IMR-90 (cell line): ENCODE data around the gene STARD13. TPM values are rescaled to one million over a fixed set of nuclear protein-coding genes. Genes with fewer than 3 reads are reported as not detected.

ENCODE experiments used
- ATAC-seq: fragments of 200-7000 bp; cut with Tn5 transposase; 2 replicates; pipeline ENCODE4 v1.9.1; 2020; ENCODE audit warnings: low read depth, mild to moderate bottlenecking, moderate library complexity
- BruUV-seq: library from RNA; stranded (reverse); fragments of 400-500 nt; replicated peaks from 2 replicates; lab custom pipeline; 2021; lab: Mats Ljungman, UMichigan
- CTCF ChIA-PET: fragments of 300-600 bp; formaldehyde crosslinking; extraction: SDS; loops from one replicate; lab custom pipeline; 2021; ENCODE audit warnings: antibody characterized with exemption; lab: Yijun Ruan, JAX
- POLR2A ChIA-PET: fragments of 300-600 bp; sonication (Branson Sonifier 250); formaldehyde crosslinking; loops from one replicate; lab custom pipeline; 2022; ENCODE audit warnings: antibody characterized with exemption; ENCODE audit not compliant: unreplicated experiment; lab: Charles Lee
- DNase-seq: peaks from one replicate; pipeline ENCODE4 v3.0.0; 2013
- H2AFZ ChIP-seq: replicated peaks from 2 replicates; pipeline ENCODE3; 2013; ENCODE audit warnings: low read length, mild to moderate bottlenecking; ENCODE audit not compliant: poor library complexity
- H2AK5ac ChIP-seq: 2 replicates; pipeline ENCODE4 v1.6.1; 2013; ENCODE audit warnings: low read depth, low read length, inconsistent platforms
- H2AK9ac ChIP-seq: replicated peaks from 2 replicates; pipeline ENCODE3; 2013; ENCODE audit warnings: mild to moderate bottlenecking, low read depth, low read length, moderate library complexity; ENCODE audit not compliant: poor library complexity
- H2BK120ac ChIP-seq: 2 replicates; pipeline ENCODE4 v1.6.1; 2013; ENCODE audit warnings: low read depth, low read length, inconsistent platforms
- H2BK15ac ChIP-seq: 3 replicates; pipeline ENCODE4 v1.6.1; 2013; ENCODE audit warnings: low read depth, low read length, inconsistent platforms
- H2BK20ac ChIP-seq: 2 replicates; pipeline ENCODE4 v1.6.1; 2013; ENCODE audit warnings: low read depth, mild to moderate bottlenecking, inconsistent platforms, low read length, moderate library complexity
- H2BK5ac ChIP-seq: 2 replicates; pipeline ENCODE4 v1.6.1; 2013; ENCODE audit warnings: mild to moderate bottlenecking, low read depth, low read length, inconsistent platforms; ENCODE audit not compliant: poor library complexity, severe bottlenecking
- H3K14ac ChIP-seq: replicated peaks from 2 replicates; pipeline ENCODE4 v1.6.1; 2013; ENCODE audit warnings: low read depth, low read length, inconsistent platforms
- H3K18ac ChIP-seq: 2 replicates; pipeline ENCODE4 v1.6.1; 2013; ENCODE audit warnings: low read depth, low read length, control low read depth
- H3K23ac ChIP-seq: 2 replicates; pipeline ENCODE4 v1.6.1; 2013; ENCODE audit warnings: low read depth, low read length, inconsistent platforms
- H3K27ac ChIP-seq: 2 replicates; pipeline ENCODE4 v1.5.1; 2013; ENCODE audit warnings: mild to moderate bottlenecking, control low read depth, low read length; ENCODE audit not compliant: insufficient read depth
- H3K27me3 ChIP-seq: 2 replicates; pipeline ENCODE4 v1.6.1; 2013; ENCODE audit warnings: low read length; ENCODE audit not compliant: control insufficient read depth, insufficient read depth
- H3K36me3 ChIP-seq: 2 replicates; pipeline ENCODE4 v1.6.1; 2013; ENCODE audit warnings: low read length, mixed read lengths; ENCODE audit not compliant: control insufficient read depth, insufficient read depth
- H3K4ac ChIP-seq: 2 replicates; pipeline ENCODE4 v1.6.1; 2013; ENCODE audit warnings: low read depth, low read length, inconsistent platforms
- H3K4me1 ChIP-seq: 2 replicates; pipeline ENCODE4 v1.6.1; 2013; ENCODE audit warnings: low read length, mixed read lengths; ENCODE audit not compliant: control insufficient read depth, insufficient read depth
- H3K4me2 ChIP-seq: 2 replicates; pipeline ENCODE4 v1.6.1; 2013; ENCODE audit warnings: low read depth, mild to moderate bottlenecking, control low read depth, low read length, moderate library complexity
- H3K4me3 ChIP-seq: 2 replicates; pipeline ENCODE4 v1.5.1; 2013; ENCODE audit warnings: low read depth, mild to moderate bottlenecking, control low read depth, low read length, moderate library complexity; ENCODE audit not compliant: insufficient read depth
- H3K56ac ChIP-seq: 2 replicates; pipeline ENCODE4 v1.6.1; 2013; ENCODE audit warnings: low read length, inconsistent platforms; ENCODE audit not compliant: insufficient read depth; ENCODE audit errors: extremely low read depth
- H3K79me1 ChIP-seq, 2 experiments: 2 replicates each; pipeline ENCODE4 v1.6.1; 2013; ENCODE audit warnings: low read length in 2 of 2, inconsistent platforms in 1 of 2, low read depth in 1 of 2
- H3K9ac ChIP-seq: 2 replicates; pipeline ENCODE4 v1.6.1; 2013; ENCODE audit warnings: low read depth, low read length, control low read depth
- H3K9me1 ChIP-seq: 2 replicates; pipeline ENCODE4 v1.6.1; 2013; ENCODE audit warnings: low read length, inconsistent platforms; ENCODE audit not compliant: insufficient read depth
- H3K9me3 ChIP-seq: 2 replicates; pipeline ENCODE4 v1.6.1; 2013; ENCODE audit warnings: low read length; ENCODE audit not compliant: control insufficient read depth, insufficient read depth
- H4K20me1 ChIP-seq: 2 replicates; pipeline ENCODE4 v1.6.1; 2013; ENCODE audit warnings: low read length, inconsistent platforms; ENCODE audit not compliant: insufficient read depth
- H4K5ac ChIP-seq: 2 replicates; pipeline ENCODE4 v1.6.1; 2013; ENCODE audit warnings: mild to moderate bottlenecking, low read depth, low read length, control low read depth
- H4K8ac ChIP-seq, 2 experiments: 2 replicates each; pipeline ENCODE4 v1.6.1; 2013; ENCODE audit warnings: low read depth in 2 of 2, low read length in 2 of 2, control low read depth in 1 of 2, inconsistent platforms in 1 of 2
- H4K91ac ChIP-seq: 2 replicates; pipeline ENCODE4 v1.6.1; 2013; ENCODE audit warnings: low read depth, low read length, inconsistent platforms; ENCODE audit not compliant: insufficient read depth
- BHLHE40 ChIP-seq: fragments of 150-350 bp; IDR thresholded peaks from 2 replicates; pipeline ENCODE4 v1.6.1; 2016; ENCODE audit warnings: mild to moderate bottlenecking, low read depth, low read length
- CHD1 ChIP-seq: IDR thresholded peaks from 2 replicates; pipeline ENCODE4 v1.6.1; 2012; ENCODE audit warnings: low read depth, low read length, improper control_type of control experiment
- MAZ ChIP-seq: IDR thresholded peaks from 2 replicates; pipeline ENCODE4 v1.6.1; 2012; ENCODE audit warnings: low read depth, mild to moderate bottlenecking, low read length, improper control_type of control experiment, moderate library complexity, borderline replicate concordance
- MXI1 ChIP-seq: IDR thresholded peaks from 2 replicates; pipeline ENCODE4 v1.6.1; 2012; ENCODE audit warnings: low read depth, mild to moderate bottlenecking, low read length, moderate library complexity, borderline replicate concordance
- RAD21 ChIP-seq: IDR thresholded peaks from 2 replicates; pipeline ENCODE4 v1.6.1; 2012; ENCODE audit warnings: low read length, improper control_type of control experiment
- WGBS, 2 experiments: methylation state at CpG; one replicate each; pipeline versions ENCODE4 v1.1.5 to v1.1.7; 2013; ENCODE audit warnings: missing lambda C conversion rate in 2 of 2; ENCODE audit not compliant: insufficient read length in 1 of 2; ENCODE audit errors: extremely low coverage in 2 of 2; 5-methylcytosine and 5-hydroxymethylcytosine counted together
- dilution Hi-C: fragments of 300-500 bp; cut with HindIII; formaldehyde crosslinking; loops from one replicate; pipeline ENCODE4 v1.14.3; 2018; ENCODE audit warnings: low sequenced_read_pairs; ENCODE audit not compliant: unreplicated experiment
- in situ Hi-C: fragments of 300-500 bp; cut with MboI; formaldehyde crosslinking; loops from 3 replicates; pipeline ENCODE4 v1.14.3; 2019; ENCODE audit warnings: low sequenced_read_pairs, inconsistent platforms, mixed read lengths
- intact Hi-C: fragments of 100-400 bp; cut with micrococcal nuclease; formaldehyde crosslinking; loops from 2 replicates; pipeline ENCODE4 v1.10.0; 2022
- polyA plus RNA-seq, 3 experiments: library from polyadenylated mRNA; depleted of rRNA; stranded (reverse); fragments of >200 nt; gene quantifications; 2 replicates each; pipeline ENCODE4 v1.2.3, GENCODE V29; 2012; ENCODE audit warnings: low replicate concordance in 1 of 3
- total RNA-seq: library from RNA; depleted of rRNA; stranded (reverse); fragments of >200 nt; gene quantifications from 2 replicates; pipeline ENCODE4 v1.2.3, GENCODE V29; 2012
- TF ChIP-seq, protein P1 (sequence below): fragments of 150-350 bp; IDR thresholded peaks from 2 replicates; pipeline ENCODE4 v1.6.1; 2017; ENCODE audit warnings: mild to moderate bottlenecking, antibody characterized with exemption, low read length, low read depth

STARD13 gene
- total and polyA plus RNA-seq, 2 of the 4 experiments (the other 2 are of a cell fraction) = 23.6 to 46.6 TPM

DNA sequence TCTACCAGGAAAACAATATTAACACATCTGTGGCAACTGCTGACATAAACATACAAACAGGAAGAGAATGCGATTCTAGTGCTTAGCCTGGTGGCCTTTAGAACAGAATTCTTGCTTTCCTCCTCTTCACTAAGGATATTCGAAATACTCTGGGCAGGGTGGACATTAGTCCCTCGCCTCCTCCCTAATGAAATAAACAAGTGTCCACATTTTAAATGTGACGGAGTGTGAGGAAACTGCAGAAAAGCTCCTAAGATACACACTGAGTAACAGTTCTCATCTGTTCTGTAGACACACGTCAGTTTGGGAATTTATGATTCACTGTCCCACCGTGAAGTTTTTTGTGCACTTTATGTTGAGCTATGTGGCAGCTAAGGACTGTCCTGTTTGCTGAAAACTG lies 639 bp downstream of the STARD13 start:
- peak overlapping the region; percentile 45 for H2BK20ac ChIP-seq
- intact Hi-C loops (loop anchor here (1.0 to 5.0 kb wide), 6 partner anchors 63 to 696 kb away; no protein-coding TSS in a partner anchor), dilution Hi-C loops (no loop called here), in situ Hi-C loops (loop anchor here (25.0 kb wide), 1 partner anchor 427 kb away; no protein-coding TSS in a partner anchor)
- H4K8ac ChIP-seq = peak overlapping the region; percentile 53 to 90
- peak overlapping the region; percentile 83 for H2BK120ac ChIP-seq
- peaks cover 4% of the 10 kb centered on the region for H4K20me1 ChIP-seq
- no peaks in the 10 kb centered on the region for H3K27me3 ChIP-seq
- ATAC-seq = no peak
- H3K9me1 ChIP-seq = peaks cover 5% of the 10 kb centered on the region
- no peaks in the 10 kb centered on the region for H3K9me3 ChIP-seq
- peak overlapping the region; percentile 83 for H2AK5ac ChIP-seq
- H3K4me3 ChIP-seq = peak overlapping the region; percentile 68
- peak overlapping the region; percentile 77 for H4K5ac ChIP-seq
- no peak for TF ChIP-seq MXI1
- no peak for TF ChIP-seq CHD1
- TF ChIP-seq BHLHE40 = no peak
- no peak for TF ChIP-seq RAD21
- no peak for TF ChIP-seq MAZ
- TF ChIP-seq, protein P1, sequence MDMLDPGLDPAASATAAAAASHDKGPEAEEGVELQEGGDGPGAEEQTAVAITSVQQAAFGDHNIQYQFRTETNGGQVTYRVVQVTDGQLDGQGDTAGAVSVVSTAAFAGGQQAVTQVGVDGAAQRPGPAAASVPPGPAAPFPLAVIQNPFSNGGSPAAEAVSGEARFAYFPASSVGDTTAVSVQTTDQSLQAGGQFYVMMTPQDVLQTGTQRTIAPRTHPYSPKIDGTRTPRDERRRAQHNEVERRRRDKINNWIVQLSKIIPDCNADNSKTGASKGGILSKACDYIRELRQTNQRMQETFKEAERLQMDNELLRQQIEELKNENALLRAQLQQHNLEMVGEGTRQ = no peak
- peak overlapping the region; percentile 90 for H3K18ac ChIP-seq
- H4K91ac ChIP-seq = peak overlapping the region; percentile 89
- peaks cover 7 to 48% of the 10 kb centered on the region in 2 experiments; a peak in 2 of 4 replicates for H3K79me1 ChIP-seq
- peak overlapping the region; percentile 82 for H2AK9ac ChIP-seq
- H3K4me2 ChIP-seq = peak overlapping the region; percentile 93
- CTCF ChIA-PET = interaction anchor here (0.6 kb wide), 1 partner anchor 16 kb away, joined by 3 read pairs; no protein-coding TSS in a partner anchor
- peak overlapping the region; percentile 99 for H3K9ac ChIP-seq
- no CpG with 5 or more reads among the region's 6 CpGs for WGBS, 2 experiments
- peak overlapping the region; percentile 97 for H3K27ac ChIP-seq
- H2AFZ ChIP-seq = no peak overlapping the region
- peak overlapping the region; percentile 90 for H2BK5ac ChIP-seq
- H3K4me1 ChIP-seq = peaks cover 12% of the 10 kb centered on the region
- H2BK15ac ChIP-seq = peak overlapping the region; percentile 50; the same call in 1 of the 3 replicates
- H3K4ac ChIP-seq = peak overlapping the region; percentile 92
- H3K56ac ChIP-seq = peak overlapping the region; percentile 98
- peak overlapping the region; percentile 94 for H3K14ac ChIP-seq
- DNase-seq = no peak
- H3K23ac ChIP-seq = peak overlapping the region; percentile 85
- no TSS peak for BruUV-seq
- H3K36me3 ChIP-seq = peaks cover 10% of the 10 kb centered on the region
- POLR2A ChIA-PET = interaction anchor here (0.6 to 0.7 kb wide), 5 partner anchors 55 to 221 kb away, joined by 3 to 4 read pairs (median 3); no protein-coding TSS in a partner anchor
